ENCODE measurements around the gene DAB1.
"Not testable (repeated sequence)": the region's sequence is repeated elsewhere in the genome, so short reads cannot be mapped to it uniquely, and the experiment has no call there.

The DAB1 gene

GRCh38 chr1:57109247-57109646, 314.6 kb downstream of the DAB1 start:
- DNase-seq: no peak

- no peak for DNase-seq
Measured at GRCh38 chr1:57106296-57106695, 317.6 kb downstream of the DAB1 start.

- no peak for DNase-seq
Measured at GRCh38 chr1:57102561-57103326, 321.1 kb downstream of the DAB1 start.

- no peak for DNase-seq
Measured at GRCh38 chr1:57101209-57101608, 322.7 kb downstream of the DAB1 start.

GRCh38 chr1:57094749-57095148, 329.1 kb downstream of the DAB1 start:
- DNase-seq: no peak

- DNase-seq: no peak
Measured at GRCh38 chr1:57093122-57093521, 330.7 kb downstream of the DAB1 start.

- DNase-seq: no peak
Measured at GRCh38 chr1:57091642-57092041, 332.2 kb downstream of the DAB1 start.

- no peak for DNase-seq
Measured at GRCh38 chr1:57089855-57090254, 334.0 kb downstream of the DAB1 start.

- no peak for DNase-seq
Measured at GRCh38 chr1:57089221-57089620, 334.6 kb downstream of the DAB1 start.

- DNase-seq: no peak
Measured at GRCh38 chr1:57088653-57089052, 335.2 kb downstream of the DAB1 start.

GRCh38 chr1:57087660-57088059, 336.2 kb downstream of the DAB1 start:
- not testable (repeated sequence) for DNase-seq

GRCh38 chr1:57086154-57086553, 337.7 kb downstream of the DAB1 start:
- no peak for DNase-seq

GRCh38 chr1:57084701-57085100, 339.2 kb downstream of the DAB1 start:
- no peak for DNase-seq

GRCh38 chr1:57082711-57083439, 341.0 kb downstream of the DAB1 start:
- DNase-seq: no peak

GRCh38 chr1:57079454-57080157, 344.3 kb downstream of the DAB1 start:
- DNase-seq: no peak

GRCh38 chr1:57072401-57073110, 351.3 kb downstream of the DAB1 start:
- DNase-seq: no peak

GRCh38 chr1:57067863-57068262, 356.0 kb downstream of the DAB1 start:
- DNase-seq: no peak

GRCh38 chr1:57066980-57067610, 356.8 kb downstream of the DAB1 start:
- DNase-seq: no peak

GRCh38 chr1:57065442-57065841, 358.4 kb downstream of the DAB1 start:
- DNase-seq: no peak

- DNase-seq: no peak
Measured at GRCh38 chr1:57064379-57065140, 359.3 kb downstream of the DAB1 start.

GRCh38 chr1:57063406-57064125, 360.3 kb downstream of the DAB1 start:
- no peak for DNase-seq
